HepG2 (cell line): ENCODE measurements around the gene CD37. TPM values are rescaled to one million over a fixed set of nuclear protein-coding genes. Genes with fewer than 3 reads are reported as not detected.

Source experiments
- ATAC-seq: fragments of 200-7000 bp; cut with Tn5 transposase; 3 replicates; pipeline ENCODE4 v1.9.1; 2020; ENCODE audit warnings: mild to moderate bottlenecking, moderate library complexity
- BruUV-seq: library from RNA; stranded (reverse); fragments of 400-500 nt; replicated peaks from 2 replicates; lab custom pipeline; 2021; lab: Mats Ljungman, UMichigan
- CTCF ChIA-PET: fragments of 300-600 bp; formaldehyde crosslinking; extraction: SDS; loops from one replicate; lab custom pipeline; 2021; ENCODE audit warnings: low total read pairs, inconsistent platforms, low intra/inter-chr PET ratio; lab: Yijun Ruan, JAX
- POLR2A ChIA-PET: fragments of 350-600 bp; sonication (Branson Sonifier 250); formaldehyde crosslinking; loops from one replicate; lab custom pipeline; 2020; ENCODE audit warnings: antibody characterized with exemption, inconsistent platforms; lab: Yijun Ruan, JAX
- DNase-seq: peaks from one replicate; pipeline ENCODE4 v3.0.0-alpha.2; 2015; ENCODE audit warnings: low spot score
- FAIRE-seq: peaks from 3 replicates; lab custom pipeline; 2011; peaks lifted over from hg19 to GRCh38; lab: Jason Lieb, UNC
- H2AFZ ChIP-seq: one replicate; pipeline ENCODE4 v1.6.1; 2011; ENCODE audit warnings: low read length, inconsistent platforms
- H3K27ac ChIP-seq: fragments of 300-600 bp; 3 replicates; pipeline ENCODE4 v1.8.0; 2011; ENCODE audit warnings: mixed run types, mild to moderate bottlenecking, mixed read lengths, low read length, inconsistent platforms; ENCODE audit not compliant: insufficient read depth; ENCODE audit errors: extremely low read length
- H3K27me3 ChIP-seq, 2 experiments: fragments of 200-600 bp in 1 of 2; 2 replicates in 1 of 2; 3 replicates in 1 of 2; pipeline versions ENCODE4 v1.6.0 to v1.8.0; 2011; ENCODE audit warnings: low read length in 2 of 2, mild to moderate bottlenecking in 2 of 2, moderate library complexity in 2 of 2, inconsistent platforms in 1 of 2; ENCODE audit not compliant: insufficient read depth in 2 of 2, control insufficient read depth in 1 of 2
- H3K36me3 ChIP-seq, 2 experiments: fragments of 200-600 bp in 1 of 2; replicated peaks in 1 of 2; 2 replicates in 1 of 2; 3 replicates in 1 of 2; pipeline versions ENCODE4 v1.5.1 to v1.8.0; 2011; ENCODE audit warnings: low read length in 2 of 2, inconsistent platforms in 1 of 2; ENCODE audit not compliant: insufficient read depth in 2 of 2, control insufficient read depth in 1 of 2
- H3K4me1 ChIP-seq: 2 replicates; pipeline ENCODE4 v1.5.1; 2012; ENCODE audit warnings: low read length, inconsistent platforms; ENCODE audit not compliant: insufficient read depth
- H3K4me2 ChIP-seq: 2 replicates; pipeline ENCODE4 v1.6.0; 2011; ENCODE audit warnings: low read depth, low read length, inconsistent platforms
- H3K4me3 ChIP-seq, 3 experiments: fragments of 200-600 bp in 1 of 3; sonication (generic), shearing (Covaris generic) in 1 of 3; replicated peaks in 1 of 3; 2 replicates each; pipeline ENCODE4 v1.5.1; 2011 to 2016; ENCODE audit warnings: low read length in 3 of 3, inconsistent platforms in 2 of 3, low read depth in 2 of 3, mild to moderate bottlenecking in 2 of 3, control low read depth in 1 of 3, mixed read lengths in 1 of 3; ENCODE audit not compliant: insufficient read depth in 1 of 3
- H3K79me2 ChIP-seq: one replicate; pipeline ENCODE4 v1.6.1; 2011; ENCODE audit warnings: low read length, inconsistent platforms; ENCODE audit not compliant: insufficient read depth
- H3K9ac ChIP-seq: 2 replicates; pipeline ENCODE4 v1.6.0; 2011; ENCODE audit warnings: mild to moderate bottlenecking, low read depth, low read length, inconsistent platforms; ENCODE audit not compliant: insufficient read depth
- H3K9me3 ChIP-seq: 2 replicates; pipeline ENCODE4 v1.5.1; 2012; ENCODE audit warnings: mild to moderate bottlenecking, low read length
- H4K20me1 ChIP-seq: 2 replicates; pipeline ENCODE4 v1.6.0; 2011; ENCODE audit warnings: inconsistent platforms, mild to moderate bottlenecking, low read length, moderate library complexity; ENCODE audit not compliant: insufficient read depth
- BCLAF1 ChIP-seq: fragments of 450-650 bp; IDR thresholded peaks from 2 replicates; pipeline ENCODE4 v1.6.1; 2017; ENCODE audit warnings: mild to moderate bottlenecking
- GABPA ChIP-seq, 2 experiments: IDR thresholded peaks; 2 replicates each; pipeline ENCODE4 v1.6.1; 2011 to 2016; ENCODE audit warnings: low read depth in 2 of 2, low read length in 1 of 2, missing biosample characterization in 1 of 2, missing genetic modification characterization in 1 of 2
- GABPB1 ChIP-seq: IDR thresholded peaks from 2 replicates; pipeline ENCODE4 v1.6.1; 2016; ENCODE audit warnings: mild to moderate bottlenecking, missing genetic modification reagents, moderate library complexity, missing compliant biosample characterization
- KDM2A ChIP-seq: sonication (generic); formaldehyde crosslinking; IDR thresholded peaks from 2 replicates; pipeline ENCODE4 v1.4.0; 2020; ENCODE audit warnings: low read depth, missing genetic modification reagents, borderline replicate concordance
- PATZ1 ChIP-seq: sonication (generic); formaldehyde crosslinking; IDR thresholded peaks from 2 replicates; pipeline ENCODE4 v1.4.0; 2020; ENCODE audit warnings: missing genetic modification reagents
- ZNF329 ChIP-seq: sonication (generic); formaldehyde crosslinking; IDR thresholded peaks from 2 replicates; pipeline ENCODE4 v1.9.0; 2021; ENCODE audit warnings: low read depth, mild to moderate bottlenecking, missing genetic modification reagents
- ZNF687 ChIP-seq: sonication (generic); formaldehyde crosslinking; IDR thresholded peaks from 2 replicates; pipeline ENCODE4 v1.5.1; 2020; ENCODE audit warnings: mild to moderate bottlenecking, missing genetic modification reagents, moderate library complexity
- ZNF770 ChIP-seq: sonication (generic); formaldehyde crosslinking; IDR thresholded peaks from 2 replicates; pipeline ENCODE4 v1.5.0; 2020; ENCODE audit warnings: mild to moderate bottlenecking, missing genetic modification reagents
- WGBS: methylation state at CpG from one replicate; pipeline ENCODE4 v1.1.6; 2017; ENCODE audit warnings: low lambda C conversion rate; 5-methylcytosine and 5-hydroxymethylcytosine counted together
- in situ Hi-C: cut with HindIII; loops from 2 replicates; pipeline ENCODE4 v1.10.0; 2017; ENCODE audit warnings: low pct_unique_long_range_greater_than_20kb; ENCODE audit not compliant: extremely low pct_ligation_motif_present
- intact Hi-C: fragments of 100-400 bp; cut with micrococcal nuclease; formaldehyde crosslinking; loops from one replicate; pipeline ENCODE4 v1.10.0; 2022; ENCODE audit not compliant: unreplicated experiment
- polyA plus RNA-seq, 8 experiments: library from polyadenylated mRNA; depleted of rRNA in 3 of 8; stranded (reverse) in 7 of 8; unstranded in 1 of 8; fragments of >200 nt; fragmentation: Illumina TruSeq in 4 of 8; extraction: Trizol in 4 of 8; gene quantifications; 2 replicates each; pipeline versions ENCODE4 v1.2.1 to v1.2.3, GENCODE V29; 2011 to 2016; ENCODE audit warnings: low read depth in 4 of 8, missing spikeins in 1 of 8, mixed read lengths in 1 of 8; ENCODE audit not compliant: insufficient read depth in 1 of 8
- total RNA-seq, 5 experiments: library from RNA; depleted of rRNA; stranded (reverse); fragments of >200 nt; fragmentation: Illumina TruSeq; extraction: Trizol; gene quantifications; 2 replicates each; pipeline ENCODE4 v1.2.3, GENCODE V29; 2016; ENCODE audit warnings: low read depth in 1 of 5

CD37 gene
- total and polyA plus RNA-seq, 2 of the 13 experiments (the other 11 are each of a cell fraction or from before 2014, with no cell fraction given) = not detected

GRCh38 chr19:49333811-49334288, 1.4 kb upstream of the CD37 start:
- Histone ChIP-seq H3K9me3 (no peaks in the 10 kb centered on the region), H3K4me1 (peaks cover 35% of the 10 kb centered on the region), H3K27me3 (no peaks in the 10 kb centered on the region), H3K4me2 (peak overlapping the region; percentile 23; the same call in 1 of the 2 replicates), H2AFZ (no peak overlapping the region), H4K20me1 (no peaks in the 10 kb centered on the region), H3K9ac (no peak overlapping the region), H3K4me3 (no peak overlapping the region; a peak in 1 of 6 replicates), H3K27ac (no peak overlapping the region), H3K36me3 (no peaks in the 10 kb centered on the region), H3K79me2 (no peaks in the 10 kb centered on the region)
- no peak for DNase-seq
- ChIA-PET POLR2A (no interaction called here), CTCF (no interaction called here)
- in situ Hi-C loops = no loop called here
- TF ChIP-seq ZNF687 = peak; percentile 15; the same call in 1 of the 2 replicates
- TF ChIP-seq ZNF329 (CRISPR knock-in tag) = no peak
- no peak for TF ChIP-seq BCLAF1
- TF ChIP-seq ZNF770 (CRISPR knock-in tag) = peak; percentile 37; the same call in 1 of the 2 replicates
- TF ChIP-seq PATZ1 (CRISPR knock-in tag) = peak; percentile 55; the same call in 1 of the 2 replicates
- peak; percentile 38; the same call in 1 of the 2 replicates for TF ChIP-seq GABPB1 (CRISPR knock-in tag)
- TF ChIP-seq KDM2A = 0 out of 2 replicates have a peak, but pooled peaks have one; percentile 19
- 0 out of 2 replicates have a peak, but pooled peaks have one; percentile 11 for TF ChIP-seq GABPA (IDR thresholded peaks at IDR 0.05; ENCODE audit: low read depth, low read length)
- TF ChIP-seq GABPA (CRISPR knock-in tag; IDR thresholded peaks at IDR 0.05; ENCODE audit: low read depth) = peak; percentile 29; the same call in 1 of the 2 replicates
- 44% methylated on average over 2 of the region's 8 CpGs for WGBS
- intact Hi-C loops = no loop called here
- no peak for FAIRE-seq
- no TSS peak for BruUV-seq
- ATAC-seq = no peak
